Measurements from ENCODE around the gene RALGAPA2.

Gene RALGAPA2

GRCh38 chr20:20603339-20603990 is 109.0 kb downstream of the RALGAPA2 start:
- no peak for ATAC-seq
- TF ChIP-seq RARB (CRISPR knock-in tag; IDR thresholded peaks at IDR 0.05) (no peak), ZFP30 (CRISPR knock-in tag; IDR thresholded peaks at IDR 0.05) (no peak), ZNF565 (CRISPR knock-in tag; conservative IDR thresholded peaks at IDR 0.05; ENCODE audit: low read depth) (no peak), OSR1 (CRISPR knock-in tag; IDR thresholded peaks at IDR 0.05) (no peak), CSDC2 (CRISPR knock-in tag; IDR thresholded peaks at IDR 0.05) (no peak), PATZ1 (CRISPR knock-in tag; IDR thresholded peaks at IDR 0.05; ENCODE audit: borderline replicate concordance) (no peak)

GRCh38 chr20:20597966-20598365 is 114.5 kb downstream of the RALGAPA2 start:
- TF ChIP-seq ISL1 (CRISPR knock-in tag; IDR thresholded peaks at IDR 0.05) (no peak), ZFP3 (CRISPR knock-in tag; IDR thresholded peaks at IDR 0.05) (no peak), TCF4 (CRISPR knock-in tag; IDR thresholded peaks at IDR 0.05; ENCODE audit: borderline replicate concordance) (no peak), PPARA (CRISPR knock-in tag; IDR thresholded peaks at IDR 0.05; ENCODE audit: borderline replicate concordance) (no peak), CREB5 (CRISPR knock-in tag; IDR thresholded peaks at IDR 0.05; ENCODE audit: low read depth) (no peak), CSDC2 (CRISPR knock-in tag; IDR thresholded peaks at IDR 0.05) (no peak), ZNF565 (CRISPR knock-in tag; conservative IDR thresholded peaks at IDR 0.05; ENCODE audit: low read depth) (no peak), RARB (CRISPR knock-in tag; IDR thresholded peaks at IDR 0.05) (no peak), TOX (CRISPR knock-in tag; IDR thresholded peaks at IDR 0.05; ENCODE audit: borderline replicate concordance) (no peak), ZNF70 (CRISPR knock-in tag; IDR thresholded peaks at IDR 0.05) (no peak), POU6F1 (CRISPR knock-in tag; IDR thresholded peaks at IDR 0.05; ENCODE audit: borderline replicate concordance, low read depth) (no peak), ZFP30 (CRISPR knock-in tag; IDR thresholded peaks at IDR 0.05) (no peak), ESRRG (CRISPR knock-in tag; IDR thresholded peaks at IDR 0.05) (no peak), ARNTL (CRISPR knock-in tag; IDR thresholded peaks at IDR 0.05; ENCODE audit: borderline replicate concordance, low read depth) (no peak), ZNF8 (CRISPR knock-in tag; IDR thresholded peaks at IDR 0.05) (no peak)
- TF ChIP-seq, protein P1, sequence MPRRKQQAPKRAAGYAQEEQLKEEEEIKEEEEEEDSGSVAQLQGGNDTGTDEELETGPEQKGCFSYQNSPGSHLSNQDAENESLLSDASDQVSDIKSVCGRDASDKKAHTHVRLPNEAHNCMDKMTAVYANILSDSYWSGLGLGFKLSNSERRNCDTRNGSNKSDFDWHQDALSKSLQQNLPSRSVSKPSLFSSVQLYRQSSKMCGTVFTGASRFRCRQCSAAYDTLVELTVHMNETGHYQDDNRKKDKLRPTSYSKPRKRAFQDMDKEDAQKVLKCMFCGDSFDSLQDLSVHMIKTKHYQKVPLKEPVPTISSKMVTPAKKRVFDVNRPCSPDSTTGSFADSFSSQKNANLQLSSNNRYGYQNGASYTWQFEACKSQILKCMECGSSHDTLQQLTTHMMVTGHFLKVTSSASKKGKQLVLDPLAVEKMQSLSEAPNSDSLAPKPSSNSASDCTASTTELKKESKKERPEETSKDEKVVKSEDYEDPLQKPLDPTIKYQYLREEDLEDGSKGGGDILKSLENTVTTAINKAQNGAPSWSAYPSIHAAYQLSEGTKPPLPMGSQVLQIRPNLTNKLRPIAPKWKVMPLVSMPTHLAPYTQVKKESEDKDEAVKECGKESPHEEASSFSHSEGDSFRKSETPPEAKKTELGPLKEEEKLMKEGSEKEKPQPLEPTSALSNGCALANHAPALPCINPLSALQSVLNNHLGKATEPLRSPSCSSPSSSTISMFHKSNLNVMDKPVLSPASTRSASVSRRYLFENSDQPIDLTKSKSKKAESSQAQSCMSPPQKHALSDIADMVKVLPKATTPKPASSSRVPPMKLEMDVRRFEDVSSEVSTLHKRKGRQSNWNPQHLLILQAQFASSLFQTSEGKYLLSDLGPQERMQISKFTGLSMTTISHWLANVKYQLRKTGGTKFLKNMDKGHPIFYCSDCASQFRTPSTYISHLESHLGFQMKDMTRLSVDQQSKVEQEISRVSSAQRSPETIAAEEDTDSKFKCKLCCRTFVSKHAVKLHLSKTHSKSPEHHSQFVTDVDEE (CRISPR knock-in tag; IDR thresholded peaks at IDR 0.05), result no peak
- TF ChIP-seq, protein P2, sequence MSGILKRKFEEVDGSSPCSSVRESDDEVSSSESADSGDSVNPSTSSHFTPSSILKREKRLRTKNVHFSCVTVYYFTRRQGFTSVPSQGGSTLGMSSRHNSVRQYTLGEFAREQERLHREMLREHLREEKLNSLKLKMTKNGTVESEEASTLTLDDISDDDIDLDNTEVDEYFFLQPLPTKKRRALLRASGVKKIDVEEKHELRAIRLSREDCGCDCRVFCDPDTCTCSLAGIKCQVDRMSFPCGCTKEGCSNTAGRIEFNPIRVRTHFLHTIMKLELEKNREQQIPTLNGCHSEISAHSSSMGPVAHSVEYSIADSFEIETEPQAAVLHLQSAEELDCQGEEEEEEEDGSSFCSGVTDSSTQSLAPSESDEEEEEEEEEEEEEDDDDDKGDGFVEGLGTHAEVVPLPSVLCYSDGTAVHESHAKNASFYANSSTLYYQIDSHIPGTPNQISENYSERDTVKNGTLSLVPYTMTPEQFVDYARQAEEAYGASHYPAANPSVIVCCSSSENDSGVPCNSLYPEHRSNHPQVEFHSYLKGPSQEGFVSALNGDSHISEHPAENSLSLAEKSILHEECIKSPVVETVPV (CRISPR knock-in tag; IDR thresholded peaks at IDR 0.05), result no peak
- ATAC-seq, result no peak

DNA sequence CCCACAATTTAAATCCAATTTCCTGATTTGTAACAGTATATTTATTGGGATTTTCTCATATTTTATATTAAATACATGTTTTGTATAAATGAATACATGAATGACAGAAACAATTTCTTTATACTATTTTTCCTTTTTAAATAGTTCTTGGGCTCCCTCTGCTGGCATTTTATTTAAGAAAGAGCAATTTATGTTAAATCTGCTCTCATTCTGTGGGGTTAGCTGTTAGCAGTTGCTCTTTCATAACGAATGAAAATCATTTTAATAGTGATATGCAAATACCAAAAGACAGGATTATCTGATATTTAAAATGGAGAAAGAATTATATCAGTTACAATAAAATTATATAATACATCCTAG is 118.3 kb downstream of the RALGAPA2 start:
- no peak for TF ChIP-seq RARB (CRISPR knock-in tag; IDR thresholded peaks at IDR 0.05)
- TF ChIP-seq SNAI2 (CRISPR knock-in tag; IDR thresholded peaks at IDR 0.05), result no peak
- TF ChIP-seq CREB5 (CRISPR knock-in tag; IDR thresholded peaks at IDR 0.05; ENCODE audit: low read depth), result no peak
- no peak for TF ChIP-seq TCF4 (CRISPR knock-in tag; IDR thresholded peaks at IDR 0.05; ENCODE audit: borderline replicate concordance)
- no peak for TF ChIP-seq CSDC2 (CRISPR knock-in tag; IDR thresholded peaks at IDR 0.05)
- no peak for TF ChIP-seq OSR1 (CRISPR knock-in tag; IDR thresholded peaks at IDR 0.05)
- TF ChIP-seq ISL1 (CRISPR knock-in tag; IDR thresholded peaks at IDR 0.05), result no peak
- TF ChIP-seq TOX (CRISPR knock-in tag; IDR thresholded peaks at IDR 0.05; ENCODE audit: borderline replicate concordance), result no peak
- peak; percentile 47; the same call in 1 of the 3 replicates for ATAC-seq
